HG03095 (cell line): ENCODE measurements around the gene RADX.

Experiments used
- ATAC-seq: cut with Tn5 transposase; IDR thresholded peaks from one replicate; pipeline ENCODE4 v1.9.1; 2021; ENCODE audit warnings: moderate library complexity; ENCODE audit not compliant: unreplicated experiment

RADX gene

GRCh38 chrX:106680716-106681115, 68.9 kb downstream of the RADX start:
- no peak for ATAC-seq

- ATAC-seq: no peak
These were observed 72.4 kb downstream of the RADX start for GRCh38 chrX:106684207-106684606.

GRCh38 chrX:106692425-106693065, 80.8 kb downstream of the RADX start:
- no peak for ATAC-seq

GRCh38 chrX:106696502-106696901, 84.7 kb downstream of the RADX start:
- no peak for ATAC-seq

- no peak for ATAC-seq
These were observed 86.9 kb downstream of the RADX start for GRCh38 chrX:106698693-106699092.

- ATAC-seq: no peak
These were observed 90.9 kb downstream of the RADX start for GRCh38 chrX:106702636-106703035.

GRCh38 chrX:106706466-106706865, 94.7 kb downstream of the RADX start:
- no peak for ATAC-seq

- no peak for ATAC-seq
These were observed 96.1 kb downstream of the RADX start for GRCh38 chrX:106707771-106708454.

- ATAC-seq: no peak
These were observed 99.0 kb downstream of the RADX start for GRCh38 chrX:106710771-106711170.

GRCh38 chrX:106711375-106711774, 99.6 kb downstream of the RADX start:
- no peak for ATAC-seq

GRCh38 chrX:106716004-106716403, 104.2 kb downstream of the RADX start:
- no peak for ATAC-seq

- ATAC-seq: no peak
These were observed 104.7 kb downstream of the RADX start for GRCh38 chrX:106716463-106716862.

GRCh38 chrX:106718709-106719108, 106.9 kb downstream of the RADX start:
- no peak for ATAC-seq

- no peak for ATAC-seq
These were observed 114.2 kb downstream of the RADX start for GRCh38 chrX:106725931-106726330.

- no peak for ATAC-seq
These were observed 115.0 kb downstream of the RADX start, which contains the start of gene RNF128 for GRCh38 chrX:106726485-106727437. Gene RNF128, plus strand, starts transcription at chrX:106726701. Its CDS starts 213 bp downstream, at chrX:106726914.

GRCh38 chrX:106728337-106728736, 116.6 kb downstream of the RADX start:
- ATAC-seq: no peak
